Stimulated activated CD4-positive, alpha-beta T cell treated with anti-CD3 and anti-CD28 coated beads, TNF-alpha, amount 100 ng/mL, for 4 hours (primary cell): ENCODE measurements around the gene ADAMTS1.

ENCODE experiments used
- DNase-seq, 3 experiments: peaks; one replicate each; pipeline ENCODE4 v3.0.0-alpha.2; 2020; ENCODE audit warnings: low read depth in 3 of 3

The ADAMTS1 gene

GRCh38 chr21:26812173-26812572 is 33.0 kb downstream of the ADAMTS1 start:
- DNase-seq, result no peak

- DNase-seq, result no peak
Observed at GRCh38 chr21:26811482-26811881, 33.7 kb downstream of the ADAMTS1 start.

DNA sequence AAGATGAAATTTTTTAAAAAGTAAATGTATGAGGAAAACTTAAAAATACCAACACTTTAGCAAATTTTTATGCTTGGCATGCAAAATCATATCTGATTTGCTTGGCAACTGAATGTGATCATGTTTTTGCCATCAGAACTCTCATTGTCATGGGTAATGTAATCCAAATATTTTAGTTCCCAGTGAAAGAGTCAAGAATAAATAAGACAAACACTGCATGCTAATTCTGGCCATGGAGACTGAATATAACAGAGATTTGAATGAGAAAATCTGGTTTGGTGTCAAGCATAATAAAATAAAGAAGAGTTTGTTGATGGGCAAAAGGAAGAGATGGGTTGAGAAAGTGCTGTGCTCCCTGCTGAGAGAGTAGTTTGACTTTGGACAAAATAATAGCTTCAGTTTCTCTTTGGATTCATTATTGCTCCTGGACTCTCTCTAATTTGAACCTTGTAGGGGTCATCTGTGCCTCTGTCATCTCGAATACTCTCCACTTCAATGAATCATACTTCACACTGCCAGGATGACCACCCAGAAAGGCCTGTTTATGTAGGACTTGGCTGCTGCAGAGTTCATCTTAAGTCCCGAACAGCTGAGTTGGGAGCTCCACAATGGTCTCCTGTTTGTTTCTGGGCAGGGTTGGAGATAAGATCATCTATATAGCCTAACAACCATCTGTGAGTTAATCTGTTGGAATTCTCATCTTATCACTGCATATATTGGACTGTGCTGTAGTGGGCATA is 34.4 kb downstream of the ADAMTS1 start:
- DNase-seq, result no peak

- DNase-seq, result no peak
Observed at GRCh38 chr21:26810266-26810665, 34.9 kb downstream of the ADAMTS1 start.

DNA sequence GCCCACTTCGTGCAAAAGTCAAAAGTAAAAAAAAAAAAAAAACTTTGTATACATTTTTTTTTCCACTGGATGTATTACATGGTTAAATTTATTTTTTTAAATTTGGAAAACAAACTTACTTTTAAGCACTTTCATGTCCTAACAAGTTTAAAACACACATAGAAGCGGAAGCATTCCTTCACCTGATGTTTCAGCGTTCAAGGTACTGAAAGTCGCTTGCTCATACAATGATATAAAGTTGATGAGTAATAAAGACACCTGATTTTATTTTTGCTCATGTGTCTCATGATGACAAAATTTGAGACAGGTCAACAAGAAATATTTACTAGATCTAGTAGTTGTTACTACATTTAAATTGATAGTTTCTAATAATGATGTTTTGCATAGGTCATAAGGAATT is 35.5 kb downstream of the ADAMTS1 start:
- no peak for DNase-seq

DNA sequence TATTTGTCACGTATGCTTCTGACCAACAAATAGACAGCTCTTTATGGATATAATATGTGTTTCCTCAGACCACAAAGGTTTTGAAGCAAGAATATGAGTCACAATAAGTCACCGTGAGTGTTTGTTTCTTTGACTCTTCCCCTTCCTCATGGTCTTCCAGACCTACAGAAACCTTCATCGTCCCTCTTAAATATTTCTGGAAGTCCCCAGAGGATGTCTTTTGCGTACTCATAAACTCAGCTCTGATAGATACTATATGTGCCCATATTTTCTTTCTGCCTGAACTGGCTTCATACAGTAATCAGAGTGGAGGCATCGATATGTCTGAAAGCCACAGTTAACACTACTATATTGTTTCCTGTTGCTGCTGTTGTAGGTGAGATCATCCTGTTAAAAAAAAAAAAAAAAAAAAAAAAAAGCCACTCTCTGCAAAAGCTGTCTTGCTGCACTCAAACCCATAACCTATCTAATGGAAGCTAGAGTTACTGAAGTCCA is 38.4 kb downstream of the ADAMTS1 start:
- no peak for DNase-seq

DNA sequence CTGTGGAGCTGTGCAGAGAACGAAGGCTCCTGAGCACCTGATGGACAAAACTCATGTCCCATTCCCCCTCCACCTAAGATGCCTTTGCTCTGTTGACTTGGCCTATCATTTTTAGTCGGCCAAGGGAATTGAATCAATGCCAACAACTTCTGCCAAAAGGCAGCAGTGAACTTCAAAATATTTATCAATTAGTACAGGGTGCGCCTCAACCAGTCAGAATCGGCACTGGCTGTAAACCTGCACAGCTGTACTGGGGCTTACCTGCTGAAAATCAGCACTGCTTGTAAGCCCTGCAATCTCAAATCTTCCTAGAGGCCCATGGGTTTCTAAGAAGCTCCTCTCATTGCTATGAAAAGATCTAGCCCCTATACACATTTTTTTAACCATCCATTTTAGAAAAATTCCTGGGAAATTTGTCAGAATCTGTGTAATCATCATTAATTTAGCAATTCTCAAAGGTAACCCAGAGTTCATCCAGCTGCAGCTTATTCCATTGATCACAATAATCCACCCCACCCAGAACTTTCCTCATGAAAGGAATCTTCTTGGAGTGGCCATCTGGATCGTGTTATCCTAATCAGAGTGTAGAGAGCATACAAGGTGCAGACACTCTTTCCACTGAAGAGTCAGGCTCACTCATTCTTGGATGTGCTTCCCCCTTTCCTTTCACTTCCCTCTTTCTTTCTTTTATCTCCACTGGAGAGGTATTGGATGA is 40.2 kb downstream of the ADAMTS1 start:
- no peak for DNase-seq

DNA sequence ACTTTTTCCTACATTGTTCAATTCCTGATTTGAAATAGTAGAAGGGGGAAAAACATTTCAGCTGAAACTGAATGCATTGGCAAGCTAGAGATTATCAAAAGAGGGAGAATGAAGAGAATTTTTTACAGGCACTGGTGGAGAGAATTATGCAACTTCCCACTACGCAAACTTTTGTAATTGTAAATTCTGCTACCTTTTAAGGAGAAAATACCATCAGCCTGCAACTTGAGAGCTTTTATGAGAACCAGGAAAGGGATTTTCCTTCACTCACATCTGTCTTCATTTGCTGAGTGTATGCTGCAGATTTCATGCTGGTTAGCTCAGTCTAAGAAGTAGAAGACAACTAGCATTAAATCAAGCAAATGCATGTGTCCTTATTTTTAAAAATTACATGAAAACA is 43.7 kb downstream of the ADAMTS1 start:
- DNase-seq, result no peak

DNA sequence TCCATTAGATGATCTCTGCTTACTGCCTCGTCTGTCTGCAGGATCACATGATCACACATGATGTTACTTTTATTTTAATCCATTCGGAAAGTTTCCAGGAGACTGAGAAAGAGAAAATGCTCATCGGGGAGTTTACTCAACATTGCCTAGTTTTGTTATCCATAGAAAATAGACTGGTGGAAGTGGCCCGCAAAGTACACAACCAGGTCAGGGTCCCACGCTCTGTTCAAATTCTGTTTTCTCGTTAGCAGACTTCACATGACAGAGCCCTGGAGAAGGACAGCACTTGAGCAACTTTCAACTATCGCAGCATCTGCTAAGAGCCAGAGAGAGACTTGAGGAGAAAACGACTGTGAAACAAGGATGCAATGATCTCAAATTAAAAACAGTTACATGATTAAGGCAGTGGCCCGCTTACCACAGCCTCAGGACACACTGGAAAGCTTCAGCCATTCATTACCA is 44.2 kb downstream of the ADAMTS1 start:
- DNase-seq, result no peak

- no peak for DNase-seq
Observed at GRCh38 chr21:26800455-26800854, 44.8 kb downstream of the ADAMTS1 start.

GRCh38 chr21:26800001-26800400 is 45.2 kb downstream of the ADAMTS1 start:
- no peak for DNase-seq

- DNase-seq, result no peak
Observed at GRCh38 chr21:26798856-26799751, 46.1 kb downstream of the ADAMTS1 start.

- no peak for DNase-seq
Observed at GRCh38 chr21:26797878-26798456, 47.2 kb downstream of the ADAMTS1 start.

DNA sequence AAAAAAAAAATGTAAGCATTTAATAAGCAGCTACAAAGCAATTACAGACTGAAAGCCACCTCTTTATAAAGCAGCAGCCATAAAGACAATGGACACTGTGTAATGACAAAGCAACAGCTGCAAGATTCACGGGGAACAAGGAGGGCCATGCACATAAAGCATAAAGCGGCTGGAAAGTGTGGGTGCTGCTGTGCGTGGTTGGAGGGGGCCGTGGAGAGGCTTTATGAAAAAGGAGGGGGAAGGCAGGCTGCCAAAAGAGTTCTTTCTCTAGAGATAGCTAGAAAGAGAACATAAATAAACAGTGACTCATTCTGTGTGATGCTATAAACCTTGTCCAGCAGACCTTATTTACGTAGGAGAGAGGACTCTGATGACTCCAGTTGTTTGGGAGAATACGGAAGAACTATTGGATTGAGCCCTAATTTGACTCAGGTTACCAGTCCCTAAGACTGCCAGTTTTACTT is 49.3 kb downstream of the ADAMTS1 start:
- DNase-seq, result no peak

DNA sequence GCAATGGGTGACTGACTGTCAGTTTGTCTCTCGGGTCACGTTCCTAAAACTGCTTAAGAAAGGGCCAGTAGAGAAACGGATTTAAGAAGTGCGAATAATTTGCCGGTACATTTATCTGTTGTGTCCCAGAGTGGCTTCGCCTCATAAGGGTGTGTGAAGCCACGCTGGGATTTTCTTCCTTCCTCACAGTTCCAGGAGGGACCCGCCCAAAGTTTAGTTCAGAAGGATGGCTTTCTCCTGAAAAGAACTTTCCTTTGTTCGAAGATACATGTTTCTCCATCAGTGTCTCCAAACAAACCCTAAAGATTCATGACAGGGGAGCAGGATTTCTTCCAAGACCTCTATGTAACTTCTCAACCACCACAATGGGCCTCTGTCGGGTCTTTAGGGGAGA is 49.8 kb downstream of the ADAMTS1 start:
- DNase-seq, result no peak

DNA sequence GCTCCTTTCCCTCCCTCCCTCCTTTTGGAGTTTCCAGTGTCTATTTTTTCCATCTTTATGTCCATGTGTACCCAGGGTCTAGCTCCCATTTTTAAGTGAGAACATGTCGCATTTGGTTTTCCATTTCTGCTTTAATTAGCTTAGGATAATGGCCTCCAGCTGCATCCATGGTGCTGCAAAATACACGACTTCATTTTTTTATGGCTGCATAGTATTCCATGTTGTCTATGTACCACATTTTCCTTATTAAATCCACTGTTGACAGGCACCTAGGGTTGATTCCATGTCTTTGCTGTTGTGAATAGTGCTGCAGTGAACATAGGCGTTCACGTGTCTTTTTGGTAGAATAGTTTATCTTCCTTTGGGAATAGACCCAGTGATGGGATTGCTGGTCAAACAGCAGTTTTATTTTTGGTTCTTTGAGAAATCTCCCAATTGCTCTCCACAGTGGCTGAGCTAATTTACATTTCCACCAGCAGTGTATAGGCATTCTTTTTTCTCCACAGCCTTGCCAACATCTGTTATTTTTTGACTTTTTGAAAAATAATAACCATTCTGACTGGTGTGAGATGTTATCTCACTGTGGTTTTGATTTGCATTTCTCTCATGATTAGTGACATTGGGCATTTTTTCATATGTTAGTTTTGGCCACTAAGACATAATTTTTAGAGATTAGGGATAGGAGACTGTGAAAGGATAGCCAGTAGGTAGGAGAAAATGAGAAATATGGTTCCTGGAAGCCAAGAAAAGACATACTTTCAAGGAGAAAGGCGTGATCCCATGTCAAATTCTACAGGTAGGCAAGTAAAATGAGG is 50.4 kb downstream of the ADAMTS1 start:
- DNase-seq, result no peak

GRCh38 chr21:26790296-26790695 is 54.9 kb downstream of the ADAMTS1 start:
- DNase-seq, result no peak

DNA sequence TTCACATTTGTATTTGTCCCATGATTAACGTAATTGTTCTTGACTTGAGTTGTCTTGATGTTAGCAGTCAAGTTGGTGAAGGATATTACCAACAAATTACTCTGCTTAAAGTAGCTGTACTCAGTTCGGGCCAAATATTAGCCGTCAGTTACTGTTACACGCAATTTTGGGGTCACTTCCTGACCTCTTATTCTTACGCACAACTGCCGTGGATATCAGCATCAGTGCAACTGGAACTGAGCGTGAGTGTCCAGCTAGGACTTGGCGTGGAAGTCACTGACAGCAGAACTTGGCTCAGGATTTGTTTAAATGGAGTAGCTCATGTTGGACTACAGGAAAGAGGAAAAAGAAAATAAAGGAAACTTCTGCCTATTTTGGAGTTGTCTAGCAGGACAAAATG is 56.4 kb downstream of the ADAMTS1 start:
- no peak for DNase-seq
